ENCODE results near the gene MTMR3.

DNA sequence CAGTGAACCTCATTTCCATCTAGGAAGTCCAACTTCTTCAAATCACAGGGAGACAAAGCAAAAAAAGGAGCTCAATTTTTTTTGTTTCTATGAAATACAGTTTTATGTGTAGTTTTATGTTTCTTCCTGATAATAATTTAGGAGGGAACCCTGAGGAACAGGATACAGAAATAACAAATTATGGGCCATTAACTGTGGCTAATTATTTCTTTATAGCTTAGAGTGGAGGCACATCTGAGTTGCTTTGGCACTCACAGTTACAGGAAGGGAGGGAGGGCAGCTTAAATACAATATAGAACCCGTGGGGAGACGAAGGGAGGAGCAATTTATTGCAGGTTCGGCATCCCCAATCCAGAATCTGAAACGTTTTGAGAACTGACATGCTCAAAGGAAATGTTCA is 160.2 kb downstream of the MTMR3 start:
- TF ChIP-seq POLR2A (IDR thresholded peaks at IDR 0.05), result no peak
- TF ChIP-seq, protein P1, sequence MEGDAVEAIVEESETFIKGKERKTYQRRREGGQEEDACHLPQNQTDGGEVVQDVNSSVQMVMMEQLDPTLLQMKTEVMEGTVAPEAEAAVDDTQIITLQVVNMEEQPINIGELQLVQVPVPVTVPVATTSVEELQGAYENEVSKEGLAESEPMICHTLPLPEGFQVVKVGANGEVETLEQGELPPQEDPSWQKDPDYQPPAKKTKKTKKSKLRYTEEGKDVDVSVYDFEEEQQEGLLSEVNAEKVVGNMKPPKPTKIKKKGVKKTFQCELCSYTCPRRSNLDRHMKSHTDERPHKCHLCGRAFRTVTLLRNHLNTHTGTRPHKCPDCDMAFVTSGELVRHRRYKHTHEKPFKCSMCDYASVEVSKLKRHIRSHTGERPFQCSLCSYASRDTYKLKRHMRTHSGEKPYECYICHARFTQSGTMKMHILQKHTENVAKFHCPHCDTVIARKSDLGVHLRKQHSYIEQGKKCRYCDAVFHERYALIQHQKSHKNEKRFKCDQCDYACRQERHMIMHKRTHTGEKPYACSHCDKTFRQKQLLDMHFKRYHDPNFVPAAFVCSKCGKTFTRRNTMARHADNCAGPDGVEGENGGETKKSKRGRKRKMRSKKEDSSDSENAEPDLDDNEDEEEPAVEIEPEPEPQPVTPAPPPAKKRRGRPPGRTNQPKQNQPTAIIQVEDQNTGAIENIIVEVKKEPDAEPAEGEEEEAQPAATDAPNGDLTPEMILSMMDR (IDR thresholded peaks at IDR 0.05), result no peak

All from right lobe of liver (tissue), 4 donors.